HG02623 (cell line): ENCODE data around the gene MPPED1.

Experiments
- ATAC-seq: cut with Tn5 transposase; IDR thresholded peaks from one replicate; pipeline ENCODE4 v1.9.1; 2021; ENCODE audit warnings: moderate library complexity; ENCODE audit not compliant: unreplicated experiment

The MPPED1 gene

DNA sequence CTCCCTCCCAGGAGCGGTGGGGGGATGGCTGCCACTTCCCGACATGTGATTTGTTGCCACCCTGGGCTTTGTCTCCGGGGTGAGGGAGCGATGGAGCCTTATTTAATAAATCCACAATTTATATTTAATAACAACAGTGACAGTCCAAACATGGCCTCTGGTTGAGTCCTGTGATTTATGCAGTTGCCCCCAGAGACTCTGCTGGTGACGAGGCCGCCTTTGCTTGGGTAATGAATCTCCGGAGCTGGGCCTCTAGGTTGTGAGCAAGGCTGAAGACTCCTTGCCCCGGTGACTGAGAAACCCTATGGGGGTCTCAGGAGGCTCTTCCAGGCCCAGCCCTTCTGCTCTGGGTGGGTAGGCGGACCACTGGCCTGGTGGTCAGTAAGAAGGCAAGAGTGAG, 16.7 kb downstream of the MPPED1 start:
- ATAC-seq, result no peak

DNA sequence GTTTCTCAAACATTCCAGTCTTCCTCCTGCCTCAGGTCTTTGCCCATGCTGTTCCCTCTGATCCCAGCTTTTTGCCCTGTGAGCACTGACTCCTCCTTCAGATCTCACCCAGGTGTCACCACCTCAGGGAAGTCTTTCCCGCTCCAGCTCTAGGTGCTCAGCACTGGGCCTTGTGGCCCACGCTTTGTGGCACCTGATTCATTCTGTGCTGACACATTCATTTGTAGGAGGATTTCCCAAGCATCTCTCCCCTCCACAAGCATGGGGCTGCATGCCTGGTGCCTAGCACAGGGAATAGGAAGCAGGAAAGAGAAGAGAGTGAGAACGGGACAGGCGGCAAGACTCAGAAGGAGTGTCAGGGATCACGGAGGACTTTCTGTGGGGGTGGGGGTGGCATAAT, 17.6 kb downstream of the MPPED1 start:
- ATAC-seq, result no peak

DNA sequence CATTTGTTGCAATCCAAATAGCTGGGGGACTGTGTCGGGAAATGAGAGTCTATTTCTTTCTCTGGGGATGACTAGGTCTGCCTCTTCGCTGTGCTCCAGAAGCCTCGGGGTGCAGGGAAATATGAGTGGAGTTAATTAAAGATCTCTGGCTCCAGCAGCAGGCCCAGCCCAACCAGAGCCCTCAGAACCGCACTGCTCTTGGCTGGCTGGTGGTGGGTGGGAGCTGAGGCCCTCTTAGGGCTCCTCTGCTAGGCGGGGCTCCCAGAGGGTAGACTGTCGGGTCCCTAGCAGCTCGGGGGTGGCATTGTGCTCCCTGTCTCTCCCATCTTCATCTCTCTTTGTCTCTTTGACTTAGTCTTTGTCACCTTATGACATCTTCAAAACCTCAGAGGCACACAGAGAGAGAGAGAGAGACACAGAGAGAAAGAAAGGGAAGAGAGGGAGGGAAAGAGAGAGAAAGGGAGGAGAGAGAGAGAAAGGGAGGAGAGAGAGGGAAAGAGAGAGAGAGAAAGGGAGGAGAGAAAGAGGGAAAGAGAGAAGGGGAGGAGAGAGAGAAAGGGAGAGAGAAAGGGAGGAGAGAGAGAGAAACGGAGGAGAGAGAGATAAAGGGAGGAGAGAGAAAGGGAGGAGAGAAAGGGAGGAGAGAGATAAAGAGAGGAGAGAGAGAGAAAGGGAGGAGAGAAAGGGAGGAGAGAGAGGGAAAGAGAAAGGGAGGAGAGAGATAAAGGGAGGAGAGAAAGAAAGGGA, 20.2 kb downstream of the MPPED1 start:
- no peak for ATAC-seq

DNA sequence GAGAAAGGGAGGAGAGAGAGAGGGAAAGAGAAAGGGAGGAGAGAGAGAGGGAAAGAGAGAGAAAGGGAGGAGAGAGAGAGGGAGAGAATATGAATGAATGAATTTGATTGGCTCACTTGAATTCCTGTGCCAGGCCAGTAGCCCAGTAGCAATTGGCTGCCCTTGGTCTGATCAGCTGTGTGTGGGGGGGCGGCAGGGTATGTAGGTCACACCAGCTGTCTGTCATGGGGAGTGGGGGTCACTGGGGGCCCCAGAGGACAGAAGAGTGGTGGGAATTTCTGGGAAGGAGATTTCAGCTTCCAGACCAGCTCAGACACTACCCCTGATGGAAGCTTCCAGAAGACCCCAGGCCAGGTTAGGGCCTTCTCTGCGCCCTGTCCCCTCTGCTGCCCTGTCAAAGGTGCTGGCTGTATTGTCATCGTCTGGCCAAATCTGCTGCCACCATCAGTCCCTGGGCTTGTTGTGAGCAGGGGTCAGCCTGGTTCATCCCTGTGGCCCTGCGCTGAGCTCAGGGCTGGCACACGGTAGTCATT, 21.1 kb downstream of the MPPED1 start:
- no peak for ATAC-seq

DNA sequence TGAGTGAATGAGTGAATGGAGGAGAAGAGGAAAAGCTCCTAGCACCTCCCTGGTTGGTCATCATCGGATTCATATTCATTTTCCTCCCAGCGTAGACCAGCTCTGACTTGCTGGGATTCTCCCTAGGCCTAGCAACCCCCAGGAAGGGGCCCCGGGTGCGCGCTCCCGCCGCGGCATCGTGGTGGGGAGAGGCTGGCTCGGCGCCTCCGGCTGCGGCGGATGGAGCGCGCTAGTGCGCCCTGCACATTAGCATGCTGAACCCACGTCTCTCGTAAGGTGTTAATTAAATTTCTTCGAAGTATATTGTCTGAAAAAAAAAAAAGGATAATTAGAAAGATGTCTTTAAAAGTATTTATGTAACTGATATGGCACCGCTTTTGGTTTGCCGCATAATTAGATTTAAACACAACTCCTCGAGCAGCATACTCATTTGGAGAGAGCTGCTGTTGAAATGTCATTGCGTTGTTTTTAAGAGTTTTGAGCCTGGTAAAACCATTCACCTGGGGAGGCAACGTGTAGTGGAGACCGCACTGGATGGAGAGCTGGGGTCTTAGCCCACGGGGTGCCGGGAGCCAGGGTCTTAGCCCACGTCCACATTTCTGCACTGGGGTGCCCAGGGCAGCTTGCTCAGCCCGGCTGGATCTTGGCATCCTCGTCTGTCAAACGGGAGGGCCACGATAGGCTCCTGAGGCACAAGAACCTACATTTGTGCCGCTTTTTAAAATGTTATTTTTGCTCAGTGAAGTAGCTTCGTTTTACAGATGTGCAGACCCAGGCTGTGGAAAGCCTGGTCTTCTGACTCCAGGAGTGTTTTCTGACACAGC, 21.8 kb downstream of the MPPED1 start:
- ATAC-seq, result no peak

DNA sequence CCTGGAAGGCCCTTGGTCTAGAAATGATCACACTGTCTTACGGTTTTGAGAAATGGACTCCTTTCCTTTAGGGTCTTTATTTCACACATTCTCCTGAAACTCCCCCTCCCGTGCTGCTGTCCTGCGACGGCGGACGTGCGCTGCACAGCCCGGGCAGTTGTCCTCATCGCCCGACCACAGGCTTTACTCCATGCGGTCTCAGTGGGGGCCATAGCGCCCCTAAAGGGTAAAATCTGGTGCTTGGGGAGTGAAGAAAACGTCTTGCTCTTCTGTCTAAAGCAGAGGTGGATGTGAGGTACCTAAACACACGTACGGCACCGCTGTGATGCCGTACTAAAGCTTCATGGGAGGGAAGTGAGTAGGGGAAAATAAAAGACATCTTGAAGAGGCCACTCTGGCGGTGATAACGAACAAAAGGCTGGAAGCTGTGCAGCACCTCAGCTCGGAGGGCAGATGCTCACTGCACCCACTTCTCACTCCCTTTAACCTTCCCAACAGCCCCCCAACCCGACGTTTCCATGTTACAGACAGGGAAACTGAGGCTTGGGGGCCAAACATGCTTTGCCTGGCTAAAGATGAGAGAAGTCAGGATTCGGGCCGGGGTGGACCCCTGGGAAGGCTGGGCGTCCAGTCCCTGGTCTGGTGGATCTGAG, 22.6 kb downstream of the MPPED1 start:
- no peak for ATAC-seq

DNA sequence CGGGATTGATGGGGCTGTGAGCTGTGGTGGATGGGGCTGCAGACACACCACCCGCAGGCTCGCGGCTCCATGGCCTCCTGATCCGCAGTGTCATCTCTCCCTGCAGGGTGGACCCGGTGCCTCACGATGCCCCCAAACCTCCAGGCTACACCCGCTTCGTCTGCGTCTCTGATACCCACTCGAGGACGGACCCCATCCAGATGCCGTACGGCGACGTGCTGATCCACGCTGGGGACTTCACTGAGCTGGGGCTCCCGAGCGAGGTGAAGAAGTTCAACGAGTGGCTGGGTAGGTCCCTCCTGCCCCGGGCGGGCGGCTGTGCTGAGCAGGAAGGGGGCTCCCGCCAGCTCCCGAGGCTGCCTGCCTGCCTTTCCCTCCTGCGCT, 23.1 kb downstream of the MPPED1 start:
- no peak for ATAC-seq

DNA sequence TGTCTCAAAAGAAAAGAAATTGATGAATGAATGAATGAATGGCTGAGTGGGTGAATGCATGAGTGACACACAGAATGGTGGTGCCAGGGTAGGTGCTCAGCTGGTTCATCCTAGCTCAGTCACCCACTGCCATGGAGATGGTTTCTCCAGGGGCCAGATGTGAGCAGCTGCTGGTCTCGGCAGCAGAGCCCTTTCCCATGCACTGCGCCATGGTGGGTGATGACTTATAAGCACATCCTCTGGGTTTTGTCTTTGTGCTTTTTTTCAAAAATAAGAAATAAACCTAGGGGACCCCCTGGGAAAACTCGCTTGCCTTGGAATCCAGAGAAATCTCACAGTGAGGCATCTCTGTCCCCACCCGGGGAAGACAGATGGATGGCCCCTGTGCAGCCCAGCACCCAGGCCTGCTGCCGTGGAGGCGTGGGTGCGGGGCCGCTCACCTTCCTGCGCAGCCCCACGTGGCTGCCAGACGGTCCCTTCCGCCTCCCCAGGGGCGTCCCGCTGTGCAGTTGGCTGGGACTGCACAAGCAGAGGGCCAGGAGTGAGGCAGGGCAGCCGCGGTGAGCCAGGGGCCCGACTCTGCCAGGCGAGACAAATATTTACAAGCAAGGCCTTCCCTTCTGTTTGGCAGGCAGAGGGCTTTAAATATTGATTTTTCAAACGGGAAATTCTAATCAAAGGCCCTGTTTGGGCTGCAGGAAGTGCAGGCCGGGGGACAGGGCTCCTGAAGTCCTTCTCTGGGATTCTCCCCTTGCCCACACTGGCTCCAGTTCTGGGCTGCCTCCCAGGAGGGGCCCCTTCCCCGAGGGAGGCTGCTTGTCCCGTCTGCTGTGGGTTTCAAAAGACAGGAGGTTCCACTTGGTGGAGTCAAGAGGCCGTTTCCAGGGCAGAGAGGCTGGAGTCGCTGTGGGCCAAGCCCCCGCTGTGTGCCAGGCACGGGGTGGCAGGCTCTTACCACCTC, 24.3 kb downstream of the MPPED1 start:
- ATAC-seq, result no peak

DNA sequence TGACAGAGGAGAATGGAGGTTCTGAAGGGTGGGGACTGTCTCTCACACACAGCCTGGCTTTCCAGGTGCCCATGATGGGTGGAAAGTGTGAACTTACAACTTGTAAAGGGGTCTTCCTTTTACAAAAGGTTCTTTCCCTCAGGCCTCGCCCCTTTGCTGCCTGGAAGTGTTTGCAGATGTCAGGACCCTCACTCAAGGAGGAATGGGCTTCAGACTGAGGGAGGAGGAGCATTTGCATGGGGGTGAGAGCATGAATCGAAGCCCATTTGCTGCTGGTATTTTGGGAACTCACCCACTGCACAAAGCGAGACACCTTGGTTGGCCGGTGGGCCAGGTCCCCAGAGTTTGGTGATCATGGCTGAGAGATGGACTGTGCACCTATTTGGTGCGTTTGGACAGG, 25.1 kb downstream of the MPPED1 start:
- ATAC-seq, result no peak

DNA sequence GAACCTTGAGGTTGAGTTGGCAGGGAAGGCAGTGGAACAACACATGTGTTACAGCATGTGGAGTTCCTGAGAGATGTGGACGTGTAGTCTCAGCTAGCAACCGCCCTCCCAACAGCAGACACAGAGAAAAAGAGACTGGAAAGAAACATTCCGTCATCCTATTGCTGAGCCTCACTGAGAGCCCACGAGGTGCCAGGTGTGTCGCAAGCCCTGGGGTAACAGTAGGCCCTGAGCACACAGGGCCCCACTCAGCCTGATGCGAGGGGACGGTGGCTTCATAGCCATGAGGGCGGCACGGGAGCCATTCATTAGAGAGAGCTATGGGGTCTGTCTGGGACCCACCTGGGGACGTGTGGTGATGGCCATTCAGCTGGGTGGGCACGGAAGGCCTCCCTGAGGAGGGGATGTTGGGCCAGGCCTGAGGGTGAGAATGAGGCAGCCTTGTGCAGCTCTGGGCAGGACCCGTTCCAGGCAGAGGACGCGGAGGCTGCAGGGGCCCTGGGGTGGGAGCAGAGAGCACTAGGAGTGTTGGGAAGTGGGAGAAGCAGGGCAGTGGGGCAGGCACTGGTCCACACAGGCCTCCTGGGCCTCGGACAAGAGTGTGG, 26.2 kb downstream of the MPPED1 start:
- ATAC-seq, result no peak

DNA sequence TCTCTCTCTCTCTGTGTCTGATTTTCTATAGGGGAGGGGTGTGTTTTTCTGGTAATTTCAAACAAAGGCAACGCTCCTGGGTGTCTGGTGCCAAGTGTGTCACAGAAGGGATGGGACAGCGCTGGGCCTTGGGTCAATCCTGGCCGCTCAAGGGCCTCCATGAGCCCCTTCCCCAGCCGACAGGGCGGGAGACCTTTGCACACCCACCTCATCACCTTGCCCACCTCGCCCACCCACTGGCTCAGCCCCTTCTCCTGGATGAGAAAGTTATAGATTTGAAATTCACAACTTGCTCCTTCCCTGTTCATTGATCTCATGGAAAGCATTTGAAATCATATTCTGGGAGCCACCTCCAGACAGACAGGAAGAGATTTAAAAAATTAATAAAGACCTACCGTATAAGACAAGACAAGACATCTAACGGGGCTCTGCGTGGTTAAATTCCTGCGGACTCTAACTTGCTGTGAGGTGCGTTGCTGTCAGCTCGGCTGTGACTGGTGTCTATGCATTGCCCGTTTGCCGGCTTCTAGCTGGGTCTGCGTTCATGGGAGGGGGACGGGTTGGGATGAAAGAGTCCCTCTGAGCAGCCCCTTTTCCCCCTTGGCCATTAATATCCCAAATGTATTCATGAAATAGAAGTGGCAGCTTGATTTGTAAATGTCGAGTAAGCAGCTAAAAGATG, 27.0 kb downstream of the MPPED1 start:
- ATAC-seq, result no peak

DNA sequence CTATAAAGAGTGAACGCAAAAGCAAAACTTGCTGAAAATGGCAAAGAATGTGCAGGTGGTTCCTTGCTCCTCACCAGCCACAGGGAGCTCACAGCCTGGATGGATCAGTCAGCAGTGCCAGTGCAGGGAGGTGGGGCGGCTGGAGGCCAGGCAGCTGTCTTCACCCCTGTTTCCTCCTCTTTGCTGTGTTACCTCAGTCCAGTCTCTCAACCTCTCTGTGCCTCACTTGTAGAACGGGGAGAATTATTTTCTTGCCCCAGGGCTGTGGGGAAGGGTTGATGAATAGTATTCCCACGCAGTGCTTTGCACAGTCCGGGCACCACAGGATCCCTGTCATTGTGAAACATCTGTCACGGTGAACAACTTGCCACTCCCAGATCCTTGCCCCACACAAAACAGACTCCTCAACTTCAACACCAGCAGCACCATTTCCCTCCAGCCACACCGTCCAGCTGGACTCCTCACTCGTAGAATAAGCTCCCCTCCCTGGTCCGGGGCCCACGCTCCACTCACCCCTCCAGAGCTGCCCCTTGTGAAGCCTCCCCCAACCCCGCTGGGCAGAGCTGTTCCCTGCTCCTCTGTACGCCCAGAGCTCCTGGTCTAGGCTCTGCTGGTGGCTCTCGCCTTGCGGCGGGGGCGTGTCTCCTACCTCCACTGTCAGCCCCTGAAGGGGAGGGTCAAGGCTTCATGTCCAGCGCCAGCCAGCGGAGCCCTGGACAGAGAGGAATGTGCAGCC, 27.7 kb downstream of the MPPED1 start:
- no peak for ATAC-seq

DNA sequence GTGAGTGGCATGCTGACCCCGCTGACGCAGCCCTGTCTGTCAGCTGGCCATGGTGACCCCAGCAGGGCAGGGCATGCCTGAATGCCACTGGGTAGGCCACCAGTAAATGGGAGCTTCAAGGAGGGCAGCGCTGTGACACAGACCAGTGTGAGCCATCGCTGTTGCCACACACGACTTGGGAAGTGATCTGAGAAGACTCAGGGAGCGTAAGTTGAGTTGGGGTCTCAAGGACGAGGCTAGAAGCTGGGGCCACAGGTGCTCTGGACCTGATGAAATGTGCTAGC, 28.2 kb downstream of the MPPED1 start:
- ATAC-seq, result no peak

DNA sequence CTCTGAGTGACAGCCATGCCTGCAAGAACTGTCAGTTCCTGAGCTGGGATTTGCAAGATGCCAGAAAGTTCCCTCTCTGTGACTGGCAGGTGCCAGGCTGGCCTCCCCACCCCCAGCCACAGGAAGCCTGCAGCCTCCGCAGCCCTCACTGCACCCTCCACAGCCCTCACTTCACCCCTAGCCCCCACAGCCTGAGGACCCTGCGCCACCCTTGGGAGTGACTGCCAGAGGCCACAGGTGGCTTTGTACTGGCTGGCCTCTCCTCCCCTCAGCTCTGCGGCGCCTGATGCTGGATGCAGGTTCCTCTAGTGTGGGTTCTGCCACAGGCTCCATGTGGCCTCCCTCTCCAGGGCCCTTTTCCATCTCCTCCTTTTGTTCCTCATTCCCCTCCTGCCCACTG, 28.7 kb downstream of the MPPED1 start:
- no peak for ATAC-seq

DNA sequence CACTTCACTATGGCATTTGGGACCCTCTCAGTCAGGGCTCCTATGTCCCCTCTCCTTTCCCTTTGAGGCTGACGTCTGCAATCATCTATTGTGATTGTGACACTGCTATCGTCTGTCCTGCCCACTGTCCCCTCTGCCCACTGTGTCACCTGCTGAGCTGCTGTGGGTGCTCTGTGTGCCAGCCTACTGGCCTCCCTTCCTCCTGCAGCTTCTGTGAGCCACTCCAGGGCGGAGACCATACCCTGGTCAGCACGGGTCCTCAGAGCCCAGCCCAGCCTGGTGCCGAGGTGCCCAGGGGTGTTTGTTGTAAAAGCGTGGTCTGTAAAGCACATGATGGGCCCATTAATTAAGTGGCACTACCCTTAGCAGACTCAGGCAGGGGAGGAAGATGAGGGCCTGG, 29.4 kb downstream of the MPPED1 start:
- no peak for ATAC-seq

DNA sequence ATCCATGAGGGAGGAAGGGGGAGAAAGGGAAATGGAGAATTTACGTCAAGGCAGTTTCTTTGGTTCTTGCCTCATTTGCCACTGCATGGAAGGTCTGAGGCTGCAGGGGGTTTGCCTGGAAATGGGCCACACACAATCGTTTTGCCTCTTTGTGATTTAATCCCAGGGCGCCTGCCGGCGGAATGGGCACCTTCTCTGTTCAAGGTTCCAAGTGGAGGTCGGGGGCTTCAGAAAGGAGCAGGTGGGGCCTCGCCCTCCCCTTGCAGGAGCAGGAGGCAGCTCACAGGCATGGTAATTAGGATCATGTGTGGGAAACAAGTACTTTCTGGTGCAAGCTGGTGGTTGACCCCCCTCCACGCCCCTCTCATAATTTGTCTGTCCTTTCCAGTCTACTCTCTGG, 29.9 kb downstream of the MPPED1 start:
- ATAC-seq, result no peak

DNA sequence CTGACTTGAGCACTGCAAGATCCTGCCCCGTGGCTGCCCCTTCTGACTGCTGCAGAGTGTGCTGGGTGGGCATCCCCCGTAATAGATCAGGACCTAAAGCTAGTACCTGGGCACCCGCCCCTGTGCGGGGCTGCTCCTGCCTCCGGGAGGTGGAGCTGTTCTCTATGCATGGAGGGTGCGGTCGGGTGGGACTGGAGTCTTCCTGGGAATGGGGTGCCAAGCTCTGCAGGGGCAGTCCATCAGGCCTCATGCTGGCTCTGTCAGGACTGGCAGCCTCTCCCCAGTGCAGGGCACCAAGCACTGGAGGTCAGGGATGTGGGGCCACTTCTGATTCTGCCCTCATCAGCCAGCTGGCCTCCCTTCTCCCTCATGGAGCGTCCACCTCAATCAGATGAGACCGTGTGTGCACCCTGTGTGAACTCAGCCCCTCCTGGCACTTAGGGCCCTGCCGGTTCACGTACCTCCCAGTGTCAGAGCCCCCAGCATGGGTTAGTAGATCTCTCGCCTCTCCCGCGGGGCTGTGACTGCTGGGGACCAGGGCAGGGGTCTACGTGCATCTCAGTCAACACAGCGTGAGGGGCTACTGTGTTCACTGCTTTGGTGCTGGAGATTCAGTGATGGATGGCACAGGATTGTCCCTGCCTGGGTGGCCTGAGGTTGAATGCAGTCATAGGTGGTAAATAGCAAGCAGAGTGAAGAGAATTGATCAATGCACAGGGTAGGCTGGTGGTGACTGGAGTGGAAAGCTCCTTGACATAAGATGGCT, 30.8 kb downstream of the MPPED1 start:
- no peak for ATAC-seq

DNA sequence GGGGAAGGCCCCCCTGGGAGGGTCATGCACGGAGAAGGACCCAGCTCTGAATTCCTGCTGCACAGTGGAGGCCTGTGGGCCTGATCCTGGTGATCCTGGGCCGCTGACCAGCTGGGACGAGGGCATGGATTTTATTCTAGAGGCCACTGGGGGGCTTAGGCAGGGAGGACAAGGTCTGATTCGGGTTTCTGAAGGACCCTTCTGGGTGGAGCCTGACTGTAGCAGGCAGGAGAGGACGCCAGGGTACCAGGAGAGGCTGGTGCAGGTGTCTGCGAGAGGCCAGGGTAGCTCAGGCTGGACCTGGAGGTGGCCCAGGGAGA, 31.3 kb downstream of the MPPED1 start:
- no peak for ATAC-seq
